Spleen (tissue), 11 donors: ENCODE results near the gene IQGAP1. TPM values are rescaled to one million over a fixed set of nuclear protein-coding genes. Genes with fewer than 3 reads are reported as not detected.

Experiments
- DNase-seq: peaks from one replicate; pipeline ENCODE4 v3.0.0-alpha.2; 2020
- H3K27ac ChIP-seq, 8 donors: fragments of 200-600 bp; sonication (generic) in 7 of 8; 1 replicate in 4 of 8; 2 replicates in 4 of 8; pipeline versions ENCODE4 v1.5.0 to v1.8.0; 2016 to 2021; ENCODE audit warnings: inconsistent platforms in 4 of 8, mild to moderate bottlenecking in 4 of 8, moderate library complexity in 1 of 8
- H3K27me3 ChIP-seq, 7 donors: fragments of 200-600 bp; sonication (generic) in 6 of 7; replicated peaks in 1 of 7; 1 replicate in 4 of 7; 2 replicates in 3 of 7; pipeline versions ENCODE4 v1.5.0 to v1.8.0; 2016 to 2021; ENCODE audit warnings: inconsistent platforms in 3 of 7, mild to moderate bottlenecking in 1 of 7
- H3K36me3 ChIP-seq, 6 donors: fragments of 200-600 bp; sonication (generic) in 5 of 6; 1 replicate in 4 of 6; 2 replicates in 2 of 6; pipeline versions ENCODE4 v1.5.0 to v1.8.0; 2016 to 2021; ENCODE audit warnings: inconsistent platforms in 2 of 6
- H3K4me1 ChIP-seq, 6 donors: fragments of 200-600 bp; sonication (generic) in 5 of 6; 1 replicate in 3 of 6; 2 replicates in 3 of 6; pipeline versions ENCODE4 v1.5.0 to v1.8.0; 2016 to 2021; ENCODE audit warnings: inconsistent platforms in 3 of 6
- H3K4me3 ChIP-seq, 8 donors: fragments of 200-600 bp; sonication (generic) in 7 of 8; 1 replicate in 4 of 8; 2 replicates in 4 of 8; pipeline versions ENCODE4 v1.5.0 to v1.8.0; 2016 to 2021; ENCODE audit warnings: inconsistent platforms in 4 of 8, mild to moderate bottlenecking in 4 of 8, moderate library complexity in 2 of 8
- H3K9me3 ChIP-seq, 8 donors: fragments of 200-600 bp; sonication (generic) in 7 of 8; 1 replicate in 4 of 8; 2 replicates in 4 of 8; pipeline versions ENCODE4 v1.5.0 to v1.8.0; 2016 to 2021; ENCODE audit warnings: inconsistent platforms in 4 of 8
- CTCF ChIP-seq, 11 experiments: fragments of 200-600 bp in 7 of 11; fragments of 450-650 bp in 4 of 11; sonication (generic) in 4 of 11; IDR thresholded peaks in 8 of 11; conservative IDR thresholded peaks in 3 of 11; 1 replicate in 7 of 11; 2 replicates in 4 of 11; pipeline versions ENCODE4 v1.4.0 to v1.8.0; 2016 to 2021; ENCODE audit warnings: antibody characterized with exemption in 11 of 11, inconsistent platforms in 4 of 11, mild to moderate bottlenecking in 1 of 11
- POLR2A ChIP-seq, 3 donors: fragments of 450-650 bp; IDR thresholded peaks; one replicate each; pipeline ENCODE4 v1.5.1; 2017; ENCODE audit warnings: antibody characterized with exemption in 3 of 3, mild to moderate bottlenecking in 1 of 3
- POLR2AphosphoS5 ChIP-seq, 3 donors: sonication (generic); formaldehyde crosslinking; IDR thresholded peaks; one replicate each; pipeline ENCODE4 v1.5.1; 2017; ENCODE audit warnings: antibody characterized with exemption in 3 of 3
- WGBS, 5 donors: extraction: QIAGEN DNeasy Blood & Tissue Kit in 3 of 5; methylation state at CpG; one replicate each; pipeline versions ENCODE4 v1.1.5 to v1.1.7; 2013 to 2018; 5-methylcytosine and 5-hydroxymethylcytosine counted together
- intact Hi-C: fragments of 100-400 bp; cut with DNase I; formaldehyde crosslinking; loops from one replicate; pipeline ENCODE4 v1.15.0; 2023; ENCODE audit warnings: low total_unique reads
- polyA plus RNA-seq, 3 donors: library from polyadenylated mRNA; stranded (reverse); fragments of 200-250 nt; gene quantifications; one replicate each; pipeline ENCODE4 v1.2.1, GENCODE V29; 2013
- total RNA-seq, 7 donors: library from RNA; depleted of rRNA in 3 of 7; stranded (reverse); fragments of >200 nt in 3 of 7; fragmentation: NEBNext Ultra II Directional in 4 of 7; extraction: Animal tissue kit (Norgen Biotek cat#: 25700) in 4 of 7; gene quantifications; one replicate each; pipeline versions ENCODE4 v1.1.0 to v1.2.1, GENCODE V29; 2016 to 2021
- donor health status: healthy with polysubstance abuse.
- donor health status: DM: no; HTN: no; CAD: no; lungs with moderate emphysema.
- donor health status: DM: no; HTN: no; CAD: no.
- donor health status: Bipolar disorder and iron deficiency.
- donor health status: healthy.
- donor health status: DM: no; HTN: no; CAD: no.
- donor health status: DM: yes; HTN: yes; CAD: no.

IQGAP1 gene
- total and polyA plus RNA-seq, 10 donors: 48.1 to 282 (median 219) TPM

- peak overlapping the region in 7 of 8 donors; percentile 7 to 57 (median 50) for H3K27ac ChIP-seq
- no peak for DNase-seq
- intact Hi-C loops: no loop called here
- no peaks in the 10 kb centered on the region for H3K9me3 ChIP-seq
- peaks cover 0 to 28% (median 4%) of the 10 kb centered on the region in 6 donors for H3K4me1 ChIP-seq
- H3K36me3 ChIP-seq: peaks cover 0 to 100% (median 67%) of the 10 kb centered on the region in 6 donors
- H3K27me3 ChIP-seq: no peaks in the 10 kb centered on the region
- TF ChIP-seq CTCF (IDR thresholded peaks at IDR 0.05 in 8 of 11, conservative IDR thresholded peaks at IDR 0.05 in 3 of 11) (no peak), POLR2AphosphoS5 (IDR thresholded peaks at IDR 0.05) (no peak), POLR2A (IDR thresholded peaks at IDR 0.05) (no peak)
- WGBS, 5 donors: 43 to 63% (median 56%) methylated on average over 4 of the region's 4 CpGs
- H3K4me3 ChIP-seq: no peak overlapping the region
These were observed 71.3 kb downstream of the IQGAP1 start for GRCh38 chr15:90459368-90459767.

- TF ChIP-seq POLR2A (IDR thresholded peaks at IDR 0.05): no peak
- no peak for TF ChIP-seq CTCF (IDR thresholded peaks at IDR 0.05 in 8 of 11, conservative IDR thresholded peaks at IDR 0.05 in 3 of 11)
- TF ChIP-seq POLR2AphosphoS5 (IDR thresholded peaks at IDR 0.05): peak in 1 of 3 donors; percentile 49
- H3K4me3 ChIP-seq: no peak overlapping the region
- DNase-seq: no peak
- peaks cover 0 to 33% (median 4%) of the 10 kb centered on the region in 6 donors for H3K4me1 ChIP-seq
- H3K27ac ChIP-seq: peak overlapping the region in 7 of 8 donors; percentile 21 to 57 (median 50)
- H3K36me3 ChIP-seq: peaks cover 0 to 100% (median 66%) of the 10 kb centered on the region in 6 donors
- no peaks in the 10 kb centered on the region for H3K9me3 ChIP-seq
- 85 to 94% (median 90%) methylated on average over 6 of the region's 6 CpGs for WGBS, 5 donors
- intact Hi-C loops: no loop called here
- no peaks in the 10 kb centered on the region for H3K27me3 ChIP-seq
These were observed 72.2 kb downstream of the IQGAP1 start for GRCh38 chr15:90460142-90460824.

- Histone ChIP-seq H3K27me3 (no peaks in the 10 kb centered on the region), H3K4me1 (peaks cover 0 to 33% (median 4%) of the 10 kb centered on the region in 6 donors), H3K9me3 (no peaks in the 10 kb centered on the region), H3K4me3 (no peak overlapping the region), H3K36me3 (peaks cover 0 to 100% (median 65%) of the 10 kb centered on the region in 6 donors), H3K27ac (no peak overlapping the region)
- WGBS, 5 donors: 88 to 95% (median 89%) methylated on average over 3 of the region's 3 CpGs
- no peak for DNase-seq
- intact Hi-C loops: no loop called here
- TF ChIP-seq POLR2AphosphoS5 (IDR thresholded peaks at IDR 0.05) (no peak), POLR2A (IDR thresholded peaks at IDR 0.05) (no peak), CTCF (IDR thresholded peaks at IDR 0.05 in 8 of 11, conservative IDR thresholded peaks at IDR 0.05 in 3 of 11) (no peak)
These were observed 75.3 kb downstream of the IQGAP1 start for GRCh38 chr15:90463381-90463780.

GRCh38 chr15:90465140-90465929 lies 77.3 kb downstream of the IQGAP1 start:
- no peak for DNase-seq
- Histone ChIP-seq H3K36me3 (peaks cover 0 to 100% (median 60%) of the 10 kb centered on the region in 6 donors), H3K27ac (peak overlapping the region in 5 of 8 donors; percentile 3 to 35 (median 5)), H3K4me1 (peaks cover 0 to 24% (median 3%) of the 10 kb centered on the region in 6 donors), H3K9me3 (no peaks in the 10 kb centered on the region), H3K27me3 (no peaks in the 10 kb centered on the region), H3K4me3 (no peak overlapping the region)
- no peak for TF ChIP-seq POLR2A (IDR thresholded peaks at IDR 0.05)
- TF ChIP-seq CTCF (IDR thresholded peaks at IDR 0.05 in 8 of 11, conservative IDR thresholded peaks at IDR 0.05 in 3 of 11): no peak
- no peak for TF ChIP-seq POLR2AphosphoS5 (IDR thresholded peaks at IDR 0.05)
- WGBS, 5 donors: 87 to 92% (median 88%) methylated on average over 7 of the region's 7 CpGs
- intact Hi-C loops: no loop called here
